Measurements from ENCODE around the gene SLC37A2.

GRCh38 chr11:125080531-125080911, 17.4 kb downstream of the SLC37A2 start:
- TF ChIP-seq CTCF (IDR thresholded peaks at IDR 0.05; ENCODE audit: low read depth, low read length, poor library complexity, severe bottlenecking) = no peak
- no peak for TF ChIP-seq EZH2phosphoT487 (IDR thresholded peaks at IDR 0.05; ENCODE audit: borderline replicate concordance, low read length)
